HepG2 (cell line): Measurements from ENCODE around the gene BLVRA. TPM values are rescaled to one million over a fixed set of nuclear protein-coding genes. Genes with fewer than 3 reads are reported as not detected.

ENCODE experiments used
- EED ChIP-seq: sonication (generic); formaldehyde crosslinking; IDR thresholded peaks from 2 replicates; pipeline ENCODE4 v1.5.0; 2020; ENCODE audit warnings: mild to moderate bottlenecking, missing genetic modification reagents
- EZH2 ChIP-seq: conservative IDR thresholded peaks from 2 replicates; pipeline ENCODE4 v1.6.1; 2012; ENCODE audit warnings: mild to moderate bottlenecking, low read depth, low read length, moderate library complexity
- FOXA3 ChIP-seq: IDR thresholded peaks from 2 replicates; pipeline ENCODE4 v1.6.1; 2016; ENCODE audit warnings: missing genetic modification reagents, missing compliant biosample characterization
- HOXA9 ChIP-seq: sonication (generic); formaldehyde crosslinking; IDR thresholded peaks from 2 replicates; pipeline ENCODE4 v1.8.1; 2022; ENCODE audit warnings: missing genetic modification reagents, mild to moderate bottlenecking, moderate library complexity, borderline replicate concordance
- MTF1 ChIP-seq: sonication (generic); formaldehyde crosslinking; IDR thresholded peaks from 2 replicates; pipeline ENCODE4 v1.5.0; 2020; ENCODE audit warnings: missing genetic modification reagents
- MZF1 ChIP-seq: sonication (generic); formaldehyde crosslinking; IDR thresholded peaks from 2 replicates; pipeline ENCODE4 v1.8.1; 2023; ENCODE audit warnings: mild to moderate bottlenecking, missing genetic modification reagents, borderline replicate concordance
- NCOR1 ChIP-seq: fragments of 200-600 bp; sonication (generic); IDR thresholded peaks from 2 replicates; pipeline ENCODE4 v1.7.0; 2017; ENCODE audit warnings: antibody characterized with exemption, low read length, borderline replicate concordance
- STAT6 ChIP-seq: sonication (generic); formaldehyde crosslinking; IDR thresholded peaks from 2 replicates; pipeline ENCODE4 v1.4.0; 2020; ENCODE audit warnings: missing genetic modification reagents, mild to moderate bottlenecking, borderline replicate concordance
- THAP9 ChIP-seq: sonication (generic); formaldehyde crosslinking; IDR thresholded peaks from 2 replicates; pipeline ENCODE4; 2020; ENCODE audit warnings: missing genetic modification reagents, mild to moderate bottlenecking, borderline replicate concordance
- ZKSCAN8 ChIP-seq: IDR thresholded peaks from 2 replicates; pipeline ENCODE4 v1.6.1; 2016; ENCODE audit warnings: borderline replicate concordance, missing genetic modification reagents, missing compliant biosample characterization
- ZNF280B ChIP-seq: sonication (generic); formaldehyde crosslinking; IDR thresholded peaks from 2 replicates; pipeline ENCODE4 v1.5.0; 2020; ENCODE audit warnings: missing genetic modification reagents, mild to moderate bottlenecking, borderline replicate concordance
- ZNF292 ChIP-seq: sonication (generic); formaldehyde crosslinking; IDR thresholded peaks from 2 replicates; pipeline ENCODE4 v1.8.1; 2022; ENCODE audit warnings: mild to moderate bottlenecking, low read depth, missing genetic modification reagents, borderline replicate concordance
- ZNF724P ChIP-seq: sonication (generic); formaldehyde crosslinking; IDR thresholded peaks from 2 replicates; pipeline ENCODE4 v1.8.0; 2022; ENCODE audit warnings: missing genetic modification reagents, borderline replicate concordance
- polyA plus RNA-seq, 8 experiments: library from polyadenylated mRNA; depleted of rRNA in 3 of 8; stranded (reverse) in 7 of 8; unstranded in 1 of 8; fragments of >200 nt; fragmentation: Illumina TruSeq in 4 of 8; extraction: Trizol in 4 of 8; gene quantifications; 2 replicates each; pipeline versions ENCODE4 v1.2.1 to v1.2.3, GENCODE V29; 2011 to 2016; ENCODE audit warnings: low read depth in 4 of 8, missing spikeins in 1 of 8, mixed read lengths in 1 of 8; ENCODE audit not compliant: insufficient read depth in 1 of 8
- total RNA-seq, 5 experiments: library from RNA; depleted of rRNA; stranded (reverse); fragments of >200 nt; fragmentation: Illumina TruSeq; extraction: Trizol; gene quantifications; 2 replicates each; pipeline ENCODE4 v1.2.3, GENCODE V29; 2016; ENCODE audit warnings: low read depth in 1 of 5

BLVRA gene
- total and polyA plus RNA-seq, 2 of the 13 experiments (the other 11 are each of a cell fraction or from before 2014, with no cell fraction given), result 39.2 to 64.2 TPM

GRCh38 chr7:43758029-43758821 is at the start of gene BLVRA (continued):
- TF ChIP-seq EED (CRISPR knock-in tag), result no peak
- TF ChIP-seq ZNF280B (CRISPR knock-in tag), result peak; percentile 74; the same call in 1 of the 2 replicates
- TF ChIP-seq THAP9 (CRISPR knock-in tag), result no peak
- no peak for TF ChIP-seq STAT6 (CRISPR knock-in tag)
- TF ChIP-seq MZF1, result no peak; the same call in 1 of the 2 replicates
- TF ChIP-seq ZNF724P (CRISPR knock-in tag), result no peak; the same call in 1 of the 2 replicates
- TF ChIP-seq EZH2, result no peak
- TF ChIP-seq MTF1, result no peak
- no peak for TF ChIP-seq HOXA9 (CRISPR knock-in tag)
- TF ChIP-seq FOXA3, result no peak
- TF ChIP-seq NCOR1, result no peak
- TF ChIP-seq ZKSCAN8 (CRISPR knock-in tag), result no peak
- TF ChIP-seq ZNF292 (CRISPR knock-in tag), result 0 out of 2 replicates have a peak, but pooled peaks have one; percentile 21
